HuH-7 (cell line): ENCODE results near the gene SCGB1C2.

Experiments used
- DNase-seq: peaks from one replicate; pipeline ENCODE4 v3.0.0; 2011; ENCODE audit warnings: low spot score

SCGB1C2 gene

DNA sequence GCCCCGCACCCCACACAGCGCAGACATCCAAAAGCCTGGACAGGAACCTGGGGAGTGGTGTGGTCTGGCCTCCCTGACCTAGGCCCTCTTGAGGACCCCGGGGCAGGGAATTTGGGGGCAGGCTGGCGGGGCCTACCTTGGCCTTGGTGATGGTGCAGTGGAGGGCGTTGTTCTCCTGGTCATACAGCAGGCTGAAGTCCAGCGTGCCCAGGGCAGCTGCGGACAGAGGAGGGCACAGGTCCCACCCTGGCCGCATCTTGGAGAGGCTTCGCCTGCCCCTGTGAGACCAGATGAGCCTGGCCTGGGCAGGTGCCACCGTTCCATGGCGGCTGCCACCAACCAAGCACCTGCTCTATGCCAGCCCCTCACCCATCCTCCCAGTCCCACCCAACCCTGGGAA lies 35.0 kb downstream of the SCGB1C2 start:
- no peak for DNase-seq

DNA sequence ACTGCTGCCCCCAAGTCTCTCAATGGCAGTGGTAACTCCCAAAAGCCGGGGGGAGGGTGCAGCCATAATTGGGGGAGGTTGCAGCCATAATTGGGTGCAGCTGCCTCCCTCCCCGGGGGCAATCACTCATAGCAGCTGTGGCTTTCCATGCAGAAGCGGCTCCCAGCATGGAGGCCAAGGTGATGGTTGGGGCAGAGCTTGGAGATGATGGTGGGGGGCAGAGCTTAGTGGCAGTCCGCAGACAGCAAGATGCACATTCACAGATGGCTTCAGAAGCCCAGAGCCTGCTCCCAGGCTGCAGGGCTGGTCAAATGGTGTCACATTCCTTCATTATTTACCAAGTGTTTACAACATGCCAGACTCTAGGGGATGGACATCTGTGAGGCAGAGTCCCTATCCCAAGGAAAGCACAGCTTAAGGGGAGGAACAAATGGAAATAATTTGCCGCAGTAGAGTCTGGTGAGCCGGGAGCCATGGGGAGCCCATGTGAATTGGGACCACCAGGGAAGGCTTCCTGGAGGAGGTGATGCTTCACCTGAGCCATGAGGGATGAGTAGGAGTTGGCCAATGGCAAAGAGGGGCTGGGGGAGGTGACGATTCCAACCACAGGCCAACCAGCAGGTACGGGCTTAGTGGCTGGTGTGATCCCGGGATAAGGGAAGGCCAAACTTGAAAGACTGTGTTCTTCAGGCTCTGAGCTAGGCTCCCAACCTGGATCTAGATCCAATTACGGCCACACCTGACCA lies 36.0 kb downstream of the SCGB1C2 start:
- DNase-seq: no peak

DNA sequence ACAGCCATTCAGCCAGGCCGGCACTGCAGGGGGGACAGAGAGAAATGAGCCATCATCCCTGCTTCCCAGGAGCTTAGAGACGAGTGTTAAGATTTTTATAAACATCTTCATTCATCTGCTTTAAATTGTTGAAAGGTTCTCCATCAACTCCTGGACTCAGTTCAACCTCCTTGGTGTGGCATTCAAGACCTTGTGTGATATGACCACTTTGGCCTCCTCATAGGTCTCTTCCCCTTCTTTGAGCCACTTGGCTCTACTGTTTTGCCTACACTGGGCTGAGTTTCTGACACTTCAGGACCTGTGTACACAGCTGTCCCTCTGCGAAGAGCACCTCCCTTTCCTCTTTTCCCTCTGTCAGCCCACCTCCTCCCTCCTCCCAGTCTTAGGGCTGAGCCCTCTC lies 39.8 kb downstream of the SCGB1C2 start:
- DNase-seq: no peak

DNA sequence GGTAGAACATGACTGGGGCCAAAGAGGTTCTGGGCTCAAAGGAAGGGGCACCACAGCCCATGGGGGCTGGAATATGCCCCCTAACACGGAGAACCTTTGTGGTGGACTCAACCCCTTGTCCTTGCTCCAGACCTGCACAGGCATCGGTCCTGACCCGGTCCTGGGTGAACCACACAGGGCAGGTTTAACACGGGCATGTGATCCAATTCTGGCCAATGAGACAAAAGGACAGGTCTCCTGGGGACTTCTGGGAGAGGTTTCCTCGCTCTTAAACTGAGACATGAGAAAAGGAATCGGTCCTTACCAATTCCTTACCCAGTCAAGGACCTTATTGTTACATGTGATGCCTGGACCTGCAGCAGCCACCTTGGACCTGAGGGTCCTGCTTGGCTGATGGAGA lies 40.4 kb downstream of the SCGB1C2 start:
- DNase-seq: no peak

DNA sequence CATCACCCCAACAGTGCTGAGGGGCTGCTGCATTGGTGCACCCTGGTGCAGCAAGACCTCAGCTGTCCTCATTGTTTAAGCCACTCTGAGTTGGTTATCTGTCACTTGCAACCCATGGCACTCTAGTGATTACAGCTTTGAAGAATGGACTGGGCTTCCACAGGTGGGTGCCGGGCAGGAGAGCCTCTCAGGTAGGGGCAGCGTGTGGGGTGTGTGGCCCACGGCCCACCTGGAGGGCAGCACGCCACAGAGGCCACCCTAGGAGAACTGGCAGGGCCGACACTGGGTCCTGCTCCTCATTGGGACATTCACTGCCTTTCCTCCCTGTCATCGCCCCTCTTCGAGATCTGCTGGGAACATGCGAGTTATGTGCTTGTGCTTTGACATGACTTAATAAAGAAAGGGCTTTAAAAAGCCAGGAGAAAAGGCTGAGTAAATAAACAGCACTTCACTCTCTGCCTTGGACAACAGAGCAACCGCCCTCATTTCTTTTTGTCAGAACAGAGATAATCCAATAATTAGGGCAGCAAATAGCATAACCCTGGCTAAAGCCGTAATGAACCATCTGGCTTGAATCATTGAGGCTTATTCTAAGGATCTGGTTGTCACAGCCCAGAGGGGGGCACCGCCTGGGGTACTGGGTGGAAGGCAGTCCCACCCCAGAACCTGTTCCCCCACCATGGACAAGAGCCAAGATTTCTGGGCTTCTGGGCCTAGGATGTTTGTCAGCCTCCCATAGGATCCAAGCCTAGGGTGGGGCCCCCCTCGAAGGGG lies 41.1 kb downstream of the SCGB1C2 start:
- no peak for DNase-seq

DNA sequence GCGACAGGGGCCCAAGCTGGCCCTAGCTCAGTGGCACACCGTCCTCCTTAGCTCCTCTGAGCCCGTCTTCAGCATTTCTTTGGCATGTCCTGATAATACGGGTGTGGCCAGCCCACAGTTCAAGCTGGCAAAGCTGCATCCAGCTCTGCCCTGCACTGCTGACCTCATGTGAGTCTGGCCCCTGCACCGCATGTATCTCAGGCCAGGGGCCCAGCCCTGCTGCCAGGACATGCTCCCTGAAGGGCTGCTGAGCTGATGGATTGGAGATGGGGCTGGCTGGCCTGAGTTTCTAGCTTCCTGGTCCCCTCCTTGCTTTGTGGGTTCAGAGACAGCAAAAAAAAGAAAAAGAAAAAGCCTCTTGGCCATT lies 41.7 kb downstream of the SCGB1C2 start:
- DNase-seq: no peak

DNA sequence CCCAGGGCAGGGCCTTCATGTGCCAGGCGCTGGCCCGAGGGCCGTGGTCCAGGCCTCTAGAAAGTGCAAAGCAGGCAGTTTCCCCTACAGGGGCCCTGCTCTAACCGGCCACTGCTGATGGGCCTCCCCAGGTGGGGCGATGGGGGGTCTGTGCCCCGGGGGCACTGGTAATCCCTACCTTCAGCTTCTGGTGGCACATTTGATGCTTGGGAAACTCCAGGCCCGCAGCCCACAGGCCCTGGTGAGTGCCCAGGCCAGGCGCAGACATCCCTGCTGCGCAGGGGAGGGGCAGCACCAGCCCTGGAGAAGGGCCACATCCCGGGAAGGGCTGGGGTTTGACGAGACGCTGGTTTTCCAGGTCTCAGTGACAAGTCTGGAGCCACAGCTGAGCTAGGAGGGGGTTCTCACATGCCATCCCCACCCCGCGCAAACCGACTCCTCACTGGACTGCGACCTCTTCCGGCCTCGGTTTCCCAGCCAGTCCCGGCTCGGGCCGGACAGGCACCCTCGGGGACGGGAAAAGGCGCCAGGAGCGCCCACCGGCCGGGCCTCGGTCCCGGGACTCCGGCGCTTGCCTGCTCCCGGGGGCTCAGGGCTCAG lies 42.5 kb downstream of the SCGB1C2 start:
- DNase-seq: no peak

DNA sequence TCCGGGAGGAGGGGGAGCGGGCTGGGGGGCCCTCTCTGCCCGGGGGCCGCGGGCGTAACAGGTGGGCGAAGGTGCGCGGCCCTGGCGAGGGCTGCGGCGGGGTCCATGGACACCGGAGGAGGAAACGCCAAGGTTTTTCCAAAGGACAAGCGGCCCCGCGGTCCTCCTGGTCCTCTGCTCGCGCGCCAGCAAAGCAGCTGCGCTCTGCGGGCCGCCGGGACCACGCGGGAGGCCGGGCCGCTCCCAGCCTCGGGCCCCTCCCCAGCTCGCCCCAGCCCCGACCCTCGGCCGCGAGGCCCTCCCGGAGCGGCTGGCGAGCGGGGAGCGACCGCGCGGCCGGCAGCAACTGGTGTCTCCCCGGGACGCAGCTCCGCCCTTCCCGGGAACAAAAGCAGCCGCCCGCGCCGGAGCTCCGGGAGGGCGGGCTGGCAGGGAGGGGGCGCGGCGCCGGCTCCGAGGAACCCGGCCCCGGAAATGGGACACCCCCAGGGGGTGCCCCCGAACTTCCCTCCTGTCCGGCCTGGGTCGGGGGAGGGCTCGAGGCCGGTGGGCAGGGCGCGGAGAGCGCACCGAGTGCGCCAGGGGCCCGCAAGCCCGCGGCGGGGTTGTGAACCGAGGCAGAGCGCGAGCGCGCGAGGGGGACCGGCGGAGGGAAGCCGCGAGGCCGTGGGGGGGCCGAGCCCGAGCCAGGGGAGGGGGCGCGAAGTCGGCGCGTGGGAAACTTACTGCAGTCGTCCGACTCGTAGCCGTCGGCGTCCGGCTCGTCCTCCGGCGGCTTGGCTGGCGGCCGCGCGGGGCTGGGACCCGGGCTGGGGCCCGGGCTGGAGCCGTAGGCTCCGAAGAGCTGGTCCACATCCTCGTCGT lies 43.2 kb downstream of the SCGB1C2 start:
- no peak for DNase-seq

DNA sequence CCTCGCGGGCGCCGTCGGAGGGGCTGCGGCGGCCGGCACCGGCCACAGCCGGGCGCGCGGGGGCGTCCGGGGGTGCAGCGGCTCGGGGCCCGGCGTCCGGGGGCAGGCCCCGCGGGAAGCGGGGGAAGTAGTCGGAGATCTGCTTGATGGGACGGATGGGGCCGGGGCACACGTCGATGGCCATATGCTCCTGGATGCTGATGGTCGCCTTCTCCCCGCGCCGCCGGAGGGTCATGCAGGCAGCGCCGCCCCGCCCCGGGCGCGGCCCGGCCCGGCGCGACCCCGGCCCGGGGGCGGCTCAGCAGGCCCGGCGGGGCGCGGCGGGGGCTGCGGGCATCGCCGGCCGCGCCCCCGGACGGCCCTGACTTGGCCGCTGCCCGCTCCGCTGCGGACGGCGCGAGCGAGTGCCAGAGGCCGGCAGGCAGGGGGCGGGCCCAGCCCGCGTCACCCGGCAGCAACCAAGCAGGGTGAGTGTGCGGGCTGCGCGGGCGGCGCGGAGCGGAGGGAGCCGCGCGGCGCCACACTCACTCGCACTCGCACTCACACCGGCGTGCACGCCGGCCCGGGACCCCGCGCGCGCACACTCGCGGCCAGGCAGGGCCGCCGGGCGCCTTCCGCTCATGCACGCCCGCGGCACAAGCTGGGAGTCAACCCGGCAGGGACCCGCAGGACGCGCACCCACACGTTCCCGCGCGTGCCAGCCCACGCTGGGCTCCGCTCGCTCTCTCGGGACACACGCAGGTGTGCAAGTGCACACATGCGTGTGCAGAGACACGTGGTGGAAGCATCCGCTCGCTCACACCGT lies 44.1 kb downstream of the SCGB1C2 start, which contains the start of gene DOC2B:
Gene DOC2B, minus strand, starts transcription at position 406 of the 805 bp plus-strand sequence. Its CDS starts 171 bp downstream, at position 235.
- DNase-seq: peak; percentile 77

DNA sequence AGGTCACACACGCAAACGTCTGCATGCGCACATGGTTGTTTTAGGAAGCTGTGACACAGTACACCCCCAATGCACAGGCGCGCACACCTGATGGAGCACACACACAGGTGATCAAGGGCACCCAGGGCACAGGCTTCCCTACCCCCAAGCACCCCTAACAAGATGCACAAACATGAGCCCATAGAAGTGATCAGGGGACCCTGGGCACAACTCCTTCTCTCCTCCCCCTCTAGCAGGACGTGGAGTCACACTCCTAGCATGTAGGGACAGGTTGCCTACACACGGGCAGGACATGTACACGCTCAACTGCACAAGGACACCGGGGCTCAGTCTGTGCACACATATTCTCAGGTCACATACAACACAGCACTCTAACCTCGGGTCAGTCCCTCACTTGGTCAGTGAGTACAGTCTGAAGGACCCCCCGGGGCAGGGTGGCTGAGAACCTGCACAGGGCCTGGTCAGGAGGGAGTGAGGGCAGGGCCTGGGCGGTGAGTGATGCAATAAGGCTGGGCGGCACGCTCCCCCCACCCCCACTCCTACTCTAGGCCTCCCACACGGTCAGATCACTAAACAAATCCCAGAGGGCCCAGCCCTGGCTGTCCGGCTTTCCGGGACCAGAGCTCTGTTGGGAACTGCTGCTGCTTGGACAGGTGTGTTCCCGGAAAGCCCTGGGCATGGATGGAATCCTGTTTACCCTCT lies 44.8 kb downstream of the SCGB1C2 start:
- peak; percentile 66 for DNase-seq

DNA sequence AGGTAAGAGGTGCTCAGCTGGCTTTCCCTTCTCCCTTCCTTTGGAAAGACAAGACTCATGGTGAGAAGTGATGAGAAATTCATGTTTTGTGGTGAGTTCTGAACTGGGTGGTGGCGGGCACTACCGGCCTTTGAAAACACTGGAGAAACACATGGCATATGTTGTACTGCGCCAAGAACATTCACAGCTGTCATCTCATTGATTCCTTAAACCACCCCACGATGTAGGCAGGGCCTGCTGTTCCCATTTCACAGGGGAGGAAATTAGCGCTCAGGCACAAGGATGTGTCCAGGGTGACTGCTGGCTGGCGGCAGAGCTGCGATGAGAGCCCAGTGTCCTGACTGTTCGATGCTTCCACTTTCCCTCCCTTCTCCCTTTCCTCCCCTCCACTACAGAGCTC lies 45.7 kb downstream of the SCGB1C2 start:
- no peak for DNase-seq

DNA sequence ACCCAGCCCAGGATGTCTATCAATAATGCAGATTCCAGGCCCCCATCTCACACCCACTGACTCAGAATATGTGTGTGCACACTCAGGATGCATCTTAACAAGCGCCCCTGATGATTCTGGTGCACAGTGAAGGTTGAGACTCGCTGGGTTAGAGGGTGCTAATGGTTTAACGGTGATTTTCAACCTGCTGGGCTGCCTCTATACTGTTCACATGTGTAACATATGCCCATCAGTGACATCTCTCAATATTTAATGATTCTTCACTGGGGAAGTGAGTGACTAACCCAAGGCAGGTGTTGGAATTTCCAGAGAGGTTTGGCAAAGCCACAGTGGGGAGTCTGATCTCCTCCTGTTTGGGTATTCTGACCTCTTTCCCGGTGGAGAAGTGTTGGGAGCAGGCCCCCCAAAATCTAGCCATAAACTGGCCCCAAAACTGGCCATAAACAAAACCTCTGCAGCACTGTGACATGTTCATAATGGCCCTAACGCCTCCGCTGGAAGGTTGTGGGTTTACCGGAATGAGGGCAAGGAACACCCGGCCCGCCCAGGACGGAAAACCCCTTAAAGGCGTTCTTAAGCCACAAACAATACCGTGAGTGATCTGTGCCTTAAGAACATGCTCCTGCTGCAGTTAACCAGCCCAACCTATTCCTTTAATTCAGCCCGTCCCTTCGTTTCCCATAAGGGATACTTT lies 48.2 kb downstream of the SCGB1C2 start:
- DNase-seq: no peak

DNA sequence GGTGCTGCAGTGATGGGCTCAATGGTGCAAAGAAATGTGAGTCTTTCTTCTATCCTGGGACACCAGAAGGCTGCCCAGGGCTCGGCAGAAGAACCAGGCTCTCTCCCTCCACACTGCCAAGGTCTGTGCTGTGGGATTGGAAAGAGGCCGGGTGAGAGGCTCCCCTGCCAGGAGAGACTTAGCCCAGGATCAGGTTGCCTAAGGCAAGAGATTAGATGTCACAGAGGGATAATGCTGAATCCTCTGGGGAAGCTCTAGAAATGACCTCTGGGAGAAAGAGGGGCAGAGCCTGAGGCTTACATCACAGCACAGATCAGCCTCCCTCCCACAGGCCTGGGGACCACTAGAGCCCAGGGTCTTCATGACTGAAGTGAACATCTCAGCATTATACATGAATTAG lies 49.8 kb downstream of the SCGB1C2 start:
- no peak for DNase-seq
